C4-2B (cell line): ENCODE results near the gene TRABD2A.

ENCODE experiments used
- CTCF ChIP-seq: fragments of 450-650 bp; conservative IDR thresholded peaks from 2 replicates; pipeline ENCODE4 v1.5.1; 2017; ENCODE audit warnings: mild to moderate bottlenecking
- ZFX ChIP-seq: fragments of 450-650 bp; IDR thresholded peaks from 2 replicates; pipeline ENCODE4 v1.6.1; 2017

DNA sequence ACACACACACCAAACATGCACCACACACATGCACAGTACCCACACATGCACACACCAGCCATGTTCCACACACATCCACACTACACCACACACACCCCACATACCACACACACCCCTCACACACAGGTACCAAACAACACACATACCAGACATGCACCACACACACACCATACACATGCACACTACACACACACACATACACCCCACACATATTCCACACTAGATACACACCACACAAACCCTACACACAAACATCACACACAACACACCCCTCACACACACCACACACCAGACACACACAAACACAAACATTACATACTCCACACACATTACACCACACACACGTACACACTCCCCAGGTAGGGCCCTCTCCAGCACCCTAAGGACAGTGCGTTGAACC lies 51.2 kb downstream of the TRABD2A start:
- TF ChIP-seq CTCF: no peak
- no peak for TF ChIP-seq ZFX
